Smooth muscle cell (in vitro differentiated cells): ENCODE data around the gene RNASEL. TPM values are rescaled to one million over a fixed set of nuclear protein-coding genes. Genes with fewer than 3 reads are reported as not detected.
A peak's percentile ranks its signal among the peaks of the same experiment; 100 is the strongest.

Source experiments
- DNase-seq: peaks from one replicate; lab custom pipeline; 2025; ENCODE audit not compliant: unreplicated experiment; lab: John Stamatoyannopoulos, UW
- H2AFZ ChIP-seq: fragments of 200-600 bp; sonication (generic); 2 replicates; pipeline ENCODE4 v1.6.0; 2016; ENCODE audit warnings: antibody characterized with exemption, low read depth, mild to moderate bottlenecking
- H3F3A ChIP-seq: fragments of 200-600 bp; sonication (generic); 2 replicates; pipeline ENCODE4 v1.6.0; 2017; ENCODE audit warnings: antibody characterized with exemption, low read depth
- H3K27ac ChIP-seq: fragments of 200-600 bp; sonication (generic); 2 replicates; pipeline ENCODE4 v1.5.1; 2016; ENCODE audit warnings: low read depth, mild to moderate bottlenecking
- H3K27me3 ChIP-seq: fragments of 200-600 bp; sonication (generic); 2 replicates; pipeline ENCODE4 v1.6.1; 2016; ENCODE audit warnings: low read depth, mild to moderate bottlenecking
- H3K36me3 ChIP-seq: fragments of 200-600 bp; sonication (generic); 2 replicates; pipeline ENCODE4 v1.5.1; 2016; ENCODE audit warnings: low read depth
- H3K4me1 ChIP-seq: fragments of 200-600 bp; sonication (generic); 2 replicates; pipeline ENCODE4 v1.5.1; 2016; ENCODE audit warnings: low read depth
- H3K4me2 ChIP-seq: fragments of 200-600 bp; sonication (generic); 2 replicates; pipeline ENCODE4 v1.6.0; 2016; ENCODE audit warnings: mild to moderate bottlenecking
- H3K4me3 ChIP-seq: fragments of 200-600 bp; sonication (generic); 2 replicates; pipeline ENCODE4 v1.5.1; 2016; ENCODE audit warnings: mild to moderate bottlenecking
- H3K79me2 ChIP-seq: fragments of 200-600 bp; sonication (generic); 2 replicates; pipeline ENCODE4 v1.6.0; 2016; ENCODE audit warnings: low read depth, mild to moderate bottlenecking
- H3K9ac ChIP-seq: fragments of 200-600 bp; sonication (generic); 2 replicates; pipeline ENCODE4 v1.6.0; 2016; ENCODE audit warnings: low read depth
- H3K9me3 ChIP-seq: fragments of 200-600 bp; sonication (generic); replicated peaks from 2 replicates; pipeline ENCODE4 v1.5.1; 2016; ENCODE audit warnings: low read depth
- H4K20me1 ChIP-seq: fragments of 200-600 bp; sonication (generic); 2 replicates; pipeline ENCODE4 v1.6.0; 2016; ENCODE audit warnings: low read depth
- CTCF ChIP-seq: fragments of 200-600 bp; sonication (generic); IDR thresholded peaks from 2 replicates; pipeline ENCODE4 v1.5.1; 2017; ENCODE audit warnings: borderline replicate concordance, mild to moderate bottlenecking, antibody characterized with exemption; ENCODE audit not compliant: insufficient read depth, poor library complexity, severe bottlenecking
- WGBS: methylation state at CpG from one replicate; pipeline ENCODE4 v1.1.7; 2016; ENCODE audit warnings: low lambda C conversion rate; 5-methylcytosine and 5-hydroxymethylcytosine counted together
- polyA plus RNA-seq: library from polyadenylated mRNA; unstranded; fragments of >200 nt; fragmentation: Nextera tagmentation; extraction: Ambion mirVana; gene quantifications from 2 replicates; pipeline ENCODE4 v1.2.1, GENCODE V29; 2016
- total RNA-seq: library from RNA; depleted of rRNA; stranded (reverse); fragments of >200 nt; gene quantifications from 2 replicates; pipeline ENCODE4 v1.2.3, GENCODE V29; 2014

The RNASEL gene
- total and polyA plus RNA-seq, 2 experiments from 2014 or later: 4.5 to 4.7 TPM

GRCh38 chr1:182610606-182611194, 21.6 kb upstream of the RNASEL start:
- Histone ChIP-seq H3K27ac (no peak overlapping the region), H3K9ac (no peak overlapping the region), H3K27me3 (no peaks in the 10 kb centered on the region), H3F3A (peaks cover 10% of the 10 kb centered on the region), H3K4me2 (no peak overlapping the region), H3K9me3 (no peaks in the 10 kb centered on the region), H3K36me3 (no peaks in the 10 kb centered on the region), H3K4me3 (no peak overlapping the region), H3K79me2 (no peaks in the 10 kb centered on the region), H4K20me1 (no peaks in the 10 kb centered on the region), H2AFZ (peak overlapping the region; percentile 36), H3K4me1 (peaks cover 25% of the 10 kb centered on the region)
- no peak for DNase-seq
- TF ChIP-seq CTCF: no peak
- WGBS: 63% methylated on average over 6 of the region's 6 CpGs

GRCh38 chr1:182608845-182609610, 20.0 kb upstream of the RNASEL start:
- DNase-seq: no peak
- H3K79me2 ChIP-seq: no peaks in the 10 kb centered on the region
- no peaks in the 10 kb centered on the region for H3K9me3 ChIP-seq
- H2AFZ ChIP-seq: peak overlapping the region; percentile 50
- H3F3A ChIP-seq: peaks cover 3% of the 10 kb centered on the region
- no peak overlapping the region for H3K4me3 ChIP-seq
- H3K9ac ChIP-seq: peak overlapping the region; percentile 58
- no peaks in the 10 kb centered on the region for H3K36me3 ChIP-seq
- peak overlapping the region; percentile 89 for H3K27ac ChIP-seq
- no peaks in the 10 kb centered on the region for H4K20me1 ChIP-seq
- H3K4me2 ChIP-seq: peak overlapping the region; percentile 24
- WGBS: 80% methylated on average over 9 of the region's 9 CpGs
- TF ChIP-seq CTCF: no peak
- peaks cover 15% of the 10 kb centered on the region for H3K4me1 ChIP-seq
- no peaks in the 10 kb centered on the region for H3K27me3 ChIP-seq

GRCh38 chr1:182608236-182608635, 19.2 kb upstream of the RNASEL start:
- Histone ChIP-seq H3K4me2 (peak overlapping the region; percentile 24), H3K36me3 (no peaks in the 10 kb centered on the region), H4K20me1 (no peaks in the 10 kb centered on the region), H2AFZ (peak overlapping the region; percentile 50), H3K4me3 (no peak overlapping the region), H3K4me1 (peaks cover 21% of the 10 kb centered on the region), H3K9ac (no peak overlapping the region), H3K79me2 (no peaks in the 10 kb centered on the region), H3K9me3 (no peaks in the 10 kb centered on the region), H3K27ac (peak overlapping the region; percentile 89), H3F3A (no peaks in the 10 kb centered on the region), H3K27me3 (no peaks in the 10 kb centered on the region)
- 100% methylated on average over 2 of the region's 2 CpGs for WGBS
- no peak for DNase-seq
- no peak for TF ChIP-seq CTCF
